HS-5 (cell line): Measurements from ENCODE around the gene RENBP.

Experiments
- DNase-seq: peaks from one replicate; pipeline ENCODE4 v3.0.0-alpha.2; 2012; ENCODE audit warnings: low read depth

RENBP gene

DNA sequence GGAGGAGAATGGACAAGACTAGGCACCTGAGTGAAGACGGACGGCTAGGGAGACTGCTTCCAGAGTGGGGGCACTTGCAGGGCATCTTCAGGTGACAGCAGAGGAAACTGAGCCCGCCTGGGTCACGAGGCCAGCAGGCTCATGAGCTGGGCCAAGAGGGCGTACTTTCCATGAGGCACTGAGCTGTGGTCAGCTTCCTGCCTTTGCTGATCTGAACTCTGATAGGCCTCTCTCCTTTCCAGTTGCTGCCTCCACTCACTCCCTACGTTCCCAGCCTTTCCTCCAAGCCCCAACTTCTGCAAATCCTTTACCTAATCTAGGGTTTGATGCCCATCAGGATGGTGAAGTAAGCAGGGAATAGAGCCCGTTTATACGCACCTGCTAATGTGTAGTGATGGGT, 57.1 kb downstream of the RENBP start:
- DNase-seq = no peak

DNA sequence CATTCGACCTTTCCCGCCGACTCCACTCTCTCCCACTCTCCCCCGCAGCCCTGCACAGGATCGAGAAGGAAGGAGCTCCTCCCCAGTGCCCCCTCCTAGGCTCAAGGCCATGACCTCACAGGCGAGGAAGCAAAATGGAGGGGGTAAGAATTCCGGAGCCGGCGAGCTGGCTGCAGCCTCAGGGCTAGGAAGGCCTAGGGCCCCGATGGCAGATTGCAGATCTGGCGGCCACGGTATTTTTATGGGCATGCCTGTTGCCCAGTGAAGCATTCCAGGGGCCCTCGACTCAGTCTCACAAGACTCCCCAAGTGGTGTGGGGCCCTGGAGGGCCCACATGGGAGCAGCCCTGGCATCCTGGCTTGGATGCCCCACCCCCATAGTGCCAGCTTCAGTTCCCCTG, 57.5 kb downstream of the RENBP start:
- DNase-seq = no peak

DNA sequence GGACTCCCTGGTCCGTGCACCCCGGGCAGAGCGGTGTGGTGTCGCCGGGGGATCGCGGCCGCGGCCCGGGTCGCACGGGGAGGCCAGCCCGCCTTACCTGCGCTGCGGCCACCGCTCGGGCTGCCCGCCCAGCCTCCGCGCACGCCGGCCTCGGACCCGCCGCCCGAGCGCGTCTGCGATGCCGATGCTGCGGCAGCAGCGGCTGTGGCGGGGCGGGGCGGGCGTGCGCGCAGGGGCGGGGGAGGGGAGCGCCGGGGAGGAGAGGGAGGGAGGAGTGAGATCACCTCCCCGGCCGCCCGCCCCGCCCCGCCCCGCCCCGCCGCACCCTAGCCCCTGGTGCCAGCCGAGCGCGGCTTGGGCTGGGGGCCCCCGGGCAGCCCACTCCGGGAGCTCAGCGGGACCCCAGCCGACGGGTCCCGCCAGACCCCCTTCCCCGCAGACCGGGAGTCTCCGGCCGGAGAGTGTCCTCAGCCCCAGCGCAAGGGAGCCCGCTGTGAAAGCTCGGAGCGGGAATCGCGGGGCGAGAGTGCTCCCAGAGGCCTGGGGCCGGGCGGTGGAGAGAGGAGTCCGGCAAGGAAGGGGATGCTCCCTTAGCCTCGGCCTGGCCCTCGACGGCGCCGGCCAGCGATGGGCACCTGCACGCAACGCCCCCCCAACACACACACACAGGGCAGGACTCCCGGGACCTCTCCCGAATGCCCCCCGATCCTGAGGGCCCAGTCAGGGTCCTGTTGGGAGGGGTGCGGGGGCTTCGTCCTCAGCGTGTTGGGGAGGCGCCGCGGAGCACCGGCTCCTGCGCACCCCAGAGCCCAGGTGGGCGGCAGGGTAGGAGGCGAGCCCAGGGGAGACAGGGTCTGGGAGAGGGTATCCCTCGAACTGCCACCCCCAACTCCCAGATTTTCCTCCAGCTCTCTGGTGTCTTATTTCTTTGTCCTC, 58.2 kb downstream of the RENBP start, which contains the start of gene L1CAM:
TSS of gene L1CAM (minus strand) at position 206 of the 936 bp plus-strand sequence. CDS start 10,337 bp downstream, outside the sequence.
- no peak for DNase-seq
